ENCODE data around the gene MED29.

Gene MED29

DNA sequence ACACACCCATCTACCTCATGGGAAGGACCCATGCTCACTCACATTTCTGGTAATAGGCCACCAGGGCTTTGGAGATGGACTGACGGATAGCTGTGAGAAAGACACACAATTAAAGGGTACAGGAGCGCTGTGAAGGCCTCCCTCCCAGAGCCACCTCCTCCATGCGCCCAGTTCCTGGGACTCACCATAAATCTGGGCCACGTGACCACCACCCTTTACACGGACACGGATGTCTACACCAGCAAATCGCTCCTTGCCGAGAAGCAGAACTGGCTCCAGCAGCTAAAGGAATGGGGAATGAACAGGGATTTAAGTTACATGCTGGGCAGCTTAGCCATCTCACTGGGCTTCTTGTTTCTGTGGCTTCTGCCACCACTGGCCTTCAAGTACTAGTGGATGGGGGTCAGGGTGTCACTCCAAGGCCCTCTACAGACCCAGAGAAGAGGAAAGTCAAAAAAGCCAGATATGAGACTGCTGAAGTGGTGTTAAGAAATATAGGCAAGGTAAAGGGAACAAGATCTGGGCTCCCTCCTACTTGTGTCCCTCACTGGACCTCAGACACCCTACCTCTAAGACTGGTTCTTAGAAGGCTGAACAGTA is 42.4 kb downstream of the MED29 start:
- DNase-seq, result no peak

GRCh38 chr19:39434123-39435076 is 43.2 kb downstream of the MED29 start:
- no peak for DNase-seq

GRCh38 chr19:39435499-39436349 is 44.5 kb downstream of the MED29 start, which contains the start of gene RPS16:
RPS16 (minus strand) TSS chr19:39435949; CDS start chr19:39435895, 54 bp downstream.
- DNase-seq, result peak; percentile 99

GRCh38 chr19:39436350-39436716 is 45.2 kb downstream of the MED29 start:
- DNase-seq, result no peak

- DNase-seq, result no peak
Measured at GRCh38 chr19:39438270-39438934, 47.2 kb downstream of the MED29 start.

GRCh38 chr19:39444598-39445195 is 53.5 kb downstream of the MED29 start:
- DNase-seq, result no peak

GRCh38 chr19:39445196-39446111 is 54.3 kb downstream of the MED29 start, which contains the start of gene SUPT5H:
SUPT5H (plus strand) TSS chr19:39445582; CDS start chr19:39445891, 309 bp downstream.
- peak; percentile 96 for DNase-seq

GRCh38 chr19:39446365-39447084 is 55.3 kb downstream of the MED29 start:
- DNase-seq, result no peak

DNA sequence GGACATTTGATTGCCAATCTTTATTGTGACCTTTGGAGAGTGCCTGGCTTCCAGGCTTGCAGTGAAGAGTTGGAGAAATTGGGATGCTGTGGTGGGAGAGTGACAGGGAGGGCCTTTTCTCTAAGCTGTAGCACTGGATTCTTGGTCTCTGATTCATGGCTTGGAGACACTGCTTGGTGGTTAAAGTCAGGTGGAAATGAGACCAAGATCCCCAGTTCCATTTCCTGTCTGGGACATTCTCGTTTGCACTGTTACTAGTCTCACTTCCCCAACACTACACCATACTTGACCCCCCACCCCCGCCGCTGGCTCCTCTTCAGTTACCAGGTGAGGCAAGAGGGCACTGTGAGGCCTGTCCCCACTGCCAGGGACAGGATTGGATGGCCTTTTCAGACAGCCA is 57.1 kb downstream of the MED29 start:
- no peak for DNase-seq

DNA sequence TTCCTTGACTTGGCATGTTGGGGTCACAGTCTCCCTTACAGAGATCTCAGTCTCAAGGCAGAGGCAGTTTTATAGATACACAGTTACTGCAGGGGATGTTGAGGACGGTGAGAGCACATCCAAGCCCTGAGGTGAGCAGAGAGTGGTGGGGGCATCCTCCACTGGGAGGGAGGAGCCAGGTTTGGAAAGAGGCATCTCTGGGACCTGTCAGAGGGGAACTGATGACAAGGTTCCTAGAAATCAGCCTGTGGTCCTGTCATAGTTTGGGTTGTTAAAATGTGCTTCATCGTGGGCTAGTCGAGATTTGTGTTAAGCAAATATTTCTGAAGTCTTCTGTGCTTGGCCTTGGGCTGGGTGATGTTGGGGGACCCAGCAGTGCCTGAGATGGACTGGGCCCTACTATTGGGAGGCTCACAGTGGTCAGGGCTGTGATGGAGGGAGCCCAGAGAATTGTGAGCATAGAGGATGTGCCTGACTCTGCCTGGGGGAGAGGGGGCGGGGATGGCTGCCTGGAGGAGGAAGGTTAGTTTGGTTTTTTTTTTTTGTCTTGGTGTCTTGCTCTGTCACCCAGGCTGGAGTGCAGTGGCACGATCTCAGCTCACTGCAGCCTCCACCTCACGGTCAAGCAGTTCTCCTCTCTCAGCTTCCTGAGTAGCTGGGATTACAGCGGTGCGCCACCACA is 58.1 kb downstream of the MED29 start:
- DNase-seq, result no peak
